AG09319 (cell line): ENCODE results near the gene PRKG1.

Source experiments
- DNase-seq: peaks from one replicate; pipeline ENCODE4 v3.0.0-alpha.2; 2010; ENCODE audit warnings: low read depth; ENCODE audit errors: extremely low read depth
- TF ChIP-seq, protein P1 (sequence below): IDR thresholded peaks from 2 replicates; pipeline ENCODE4 v1.5.1; 2011; ENCODE audit warnings: low read depth, mild to moderate bottlenecking, inconsistent platforms, low read length, moderate library complexity

Gene PRKG1

DNA sequence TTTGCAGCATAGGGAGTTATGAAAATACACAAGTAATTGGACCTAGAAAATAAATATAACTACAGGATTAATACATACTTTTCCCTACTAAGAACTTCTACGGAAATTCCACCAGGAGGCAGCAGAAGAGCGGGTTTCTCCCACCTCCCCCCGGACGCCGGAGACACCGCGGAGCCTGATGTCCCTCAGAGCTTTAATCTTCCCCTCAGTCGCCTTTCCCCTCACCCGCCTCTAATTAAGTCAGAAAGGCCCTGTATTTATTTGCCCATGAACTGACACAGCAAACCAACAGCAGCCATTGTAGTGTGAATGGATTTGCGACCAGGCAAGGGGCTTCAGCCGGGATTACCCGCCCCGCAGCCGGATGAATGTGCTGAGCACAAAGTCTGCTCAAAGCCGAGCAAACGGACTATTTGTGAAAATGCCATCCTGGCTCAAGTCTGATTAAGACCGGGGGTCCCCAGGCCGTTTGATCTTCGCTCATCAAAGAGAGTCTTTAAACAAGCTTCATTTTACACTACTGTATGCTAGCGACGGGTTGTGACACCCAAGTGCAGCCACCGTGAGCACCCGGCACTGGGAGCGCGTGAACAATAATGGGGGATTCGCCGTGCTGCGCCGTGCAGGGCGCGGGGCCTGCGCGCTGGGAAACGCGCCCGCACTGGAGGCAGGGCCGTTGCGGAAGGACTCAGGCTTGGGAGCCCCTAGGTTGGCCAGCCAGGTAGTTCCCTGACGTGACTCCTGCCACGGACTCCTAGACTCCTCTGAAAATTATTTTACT is 1234.2 kb downstream of the PRKG1 start:
- DNase-seq = peak; percentile 54
- TF ChIP-seq, protein P1, sequence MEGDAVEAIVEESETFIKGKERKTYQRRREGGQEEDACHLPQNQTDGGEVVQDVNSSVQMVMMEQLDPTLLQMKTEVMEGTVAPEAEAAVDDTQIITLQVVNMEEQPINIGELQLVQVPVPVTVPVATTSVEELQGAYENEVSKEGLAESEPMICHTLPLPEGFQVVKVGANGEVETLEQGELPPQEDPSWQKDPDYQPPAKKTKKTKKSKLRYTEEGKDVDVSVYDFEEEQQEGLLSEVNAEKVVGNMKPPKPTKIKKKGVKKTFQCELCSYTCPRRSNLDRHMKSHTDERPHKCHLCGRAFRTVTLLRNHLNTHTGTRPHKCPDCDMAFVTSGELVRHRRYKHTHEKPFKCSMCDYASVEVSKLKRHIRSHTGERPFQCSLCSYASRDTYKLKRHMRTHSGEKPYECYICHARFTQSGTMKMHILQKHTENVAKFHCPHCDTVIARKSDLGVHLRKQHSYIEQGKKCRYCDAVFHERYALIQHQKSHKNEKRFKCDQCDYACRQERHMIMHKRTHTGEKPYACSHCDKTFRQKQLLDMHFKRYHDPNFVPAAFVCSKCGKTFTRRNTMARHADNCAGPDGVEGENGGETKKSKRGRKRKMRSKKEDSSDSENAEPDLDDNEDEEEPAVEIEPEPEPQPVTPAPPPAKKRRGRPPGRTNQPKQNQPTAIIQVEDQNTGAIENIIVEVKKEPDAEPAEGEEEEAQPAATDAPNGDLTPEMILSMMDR = peak; percentile 69

DNA sequence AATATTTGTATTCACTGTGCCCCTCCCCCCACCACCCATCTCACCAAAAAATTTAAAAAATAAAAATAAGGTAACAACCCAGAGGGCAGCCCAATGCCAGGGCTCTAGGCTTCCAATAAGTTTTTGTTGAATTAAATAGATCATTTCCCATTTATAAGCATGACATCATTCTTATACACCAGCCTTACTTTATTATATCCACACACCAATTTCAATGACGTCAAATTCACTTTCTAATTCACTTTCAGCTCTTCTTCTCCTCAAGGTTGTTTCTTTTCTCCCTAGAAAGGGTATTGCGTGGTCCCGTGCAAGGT is 1238.6 kb downstream of the PRKG1 start:
- DNase-seq = no peak
- TF ChIP-seq, protein P1 = no peak

DNA sequence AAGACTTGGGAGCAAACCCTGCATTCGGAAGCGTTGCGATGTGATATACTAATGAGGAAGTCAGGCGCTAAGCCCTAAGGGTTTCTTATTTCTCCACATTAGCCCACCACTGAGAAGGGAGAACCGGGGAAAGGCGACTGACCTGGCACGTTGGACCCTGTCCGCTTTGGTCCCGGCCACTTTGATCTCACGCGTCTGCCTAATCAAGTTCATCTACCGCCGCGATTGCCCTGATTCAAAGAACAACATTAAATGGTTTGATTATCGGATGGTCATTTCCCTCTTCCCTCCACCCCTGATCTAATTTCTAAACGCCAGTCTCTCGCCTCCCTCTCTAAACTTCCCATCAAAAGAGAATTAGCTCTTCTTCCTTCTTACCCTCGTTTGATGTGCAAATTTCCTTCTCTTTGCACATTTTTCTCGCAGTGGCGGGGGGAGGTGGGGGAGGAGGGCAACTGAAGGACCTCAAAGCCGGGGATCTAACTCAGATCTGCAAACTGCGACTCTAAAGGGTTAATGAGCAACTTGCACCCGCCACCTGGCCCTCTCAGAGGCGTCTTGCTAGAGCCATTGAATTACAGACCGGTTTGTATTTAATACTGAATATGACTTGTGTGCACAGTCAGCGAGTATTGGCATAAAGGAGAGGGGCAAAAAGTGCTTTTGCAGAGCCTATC is 1239.1 kb downstream of the PRKG1 start:
- DNase-seq = no peak
- TF ChIP-seq, protein P1 = no peak

DNA sequence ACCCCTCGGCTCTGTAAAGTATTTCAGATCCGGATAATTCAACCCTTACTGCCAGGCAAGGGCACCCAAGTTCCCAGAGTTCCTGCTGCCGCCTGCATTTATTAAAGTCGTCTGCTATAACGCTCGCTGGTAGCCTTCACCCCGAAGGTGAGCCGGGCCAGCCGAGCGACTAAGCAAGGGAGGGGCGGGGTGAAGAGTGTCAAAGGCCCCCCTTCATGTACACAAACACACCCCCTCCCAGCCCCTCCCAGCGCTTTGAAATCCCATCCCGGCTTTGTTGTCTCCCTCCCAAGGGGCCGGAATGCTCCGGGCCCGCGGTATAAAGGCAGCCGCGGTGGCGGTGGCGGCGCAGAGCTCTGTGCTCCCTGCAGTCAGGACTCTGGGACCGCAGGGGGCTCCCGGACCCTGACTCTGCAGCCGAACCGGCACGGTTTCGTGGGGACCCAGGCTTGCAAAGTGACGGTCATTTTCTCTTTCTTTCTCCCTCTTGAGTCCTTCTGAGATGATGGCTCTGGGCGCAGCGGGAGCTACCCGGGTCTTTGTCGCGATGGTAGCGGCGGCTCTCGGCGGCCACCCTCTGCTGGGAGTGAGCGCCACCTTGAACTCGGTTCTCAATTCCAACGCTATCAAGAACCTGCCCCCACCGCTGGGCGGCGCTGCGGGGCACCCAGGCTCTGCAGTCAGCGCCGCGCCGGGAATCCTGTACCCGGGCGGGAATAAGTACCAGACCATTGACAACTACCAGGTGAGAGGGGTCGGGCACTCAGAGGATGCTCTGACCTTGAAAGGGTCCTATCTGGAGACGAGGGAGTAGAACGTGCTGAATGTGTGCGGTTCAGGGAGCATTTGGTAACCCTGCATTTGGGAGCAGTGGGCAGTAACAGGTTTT is 1239.9 kb downstream of the PRKG1 start, which contains the start of gene DKK1:
Gene DKK1, plus strand, starts transcription at position 349 of the 889 bp plus-strand sequence. Its CDS starts 154 bp downstream, at position 503.
- peak; percentile 43 for DNase-seq

DNA sequence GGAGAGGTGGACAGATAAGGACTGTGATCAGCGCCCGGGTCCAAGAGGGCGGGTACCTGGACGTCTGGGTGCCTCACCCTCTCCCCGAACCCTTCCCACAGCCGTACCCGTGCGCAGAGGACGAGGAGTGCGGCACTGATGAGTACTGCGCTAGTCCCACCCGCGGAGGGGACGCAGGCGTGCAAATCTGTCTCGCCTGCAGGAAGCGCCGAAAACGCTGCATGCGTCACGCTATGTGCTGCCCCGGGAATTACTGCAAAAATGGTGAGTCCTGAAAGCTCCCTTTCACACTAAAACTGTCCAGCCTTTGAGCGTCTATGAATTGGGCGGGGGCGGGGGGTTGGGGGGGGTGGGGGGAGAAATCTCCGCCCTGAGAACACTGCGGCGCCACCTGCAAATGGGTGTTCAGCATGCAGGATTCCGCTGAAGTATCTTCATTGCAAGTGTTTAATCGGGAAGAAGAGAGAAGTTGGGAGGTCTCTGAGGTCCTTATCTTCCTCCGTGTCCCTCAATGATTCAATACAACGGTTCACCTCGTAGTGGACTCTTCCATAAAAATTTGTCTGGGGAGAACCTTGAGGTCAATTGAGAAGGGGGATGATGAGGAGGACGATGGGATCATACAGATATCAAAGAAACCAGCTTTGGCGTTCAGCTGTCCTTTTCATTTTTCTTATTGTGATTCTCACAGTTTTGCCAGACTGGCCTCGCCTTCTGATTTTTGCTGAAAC is 1240.7 kb downstream of the PRKG1 start:
- no peak for DNase-seq
- TF ChIP-seq, protein P1 = no peak

More for the DNA sequence above, 1239.9 kb downstream of the PRKG1 start, which contains the start of gene DKK1:
- TF ChIP-seq, protein P1 = peak; percentile 93

DNA sequence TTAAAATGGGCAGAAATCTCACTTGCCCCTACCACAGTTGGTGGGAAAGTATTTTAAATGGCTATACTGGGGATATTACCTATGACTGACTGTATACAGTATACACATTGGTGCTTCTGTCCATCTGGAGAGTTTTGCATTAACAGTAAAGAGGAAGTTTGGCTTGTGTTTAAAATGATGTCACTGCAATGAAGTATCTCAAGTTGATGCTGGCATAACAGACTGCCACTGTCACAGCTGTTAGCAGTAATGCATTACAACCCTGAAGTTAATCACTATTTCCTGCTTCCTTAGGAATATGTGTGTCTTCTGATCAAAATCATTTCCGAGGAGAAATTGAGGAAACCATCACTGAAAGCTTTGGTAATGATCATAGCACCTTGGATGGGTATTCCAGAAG is 1241.7 kb downstream of the PRKG1 start:
- TF ChIP-seq, protein P1 = no peak
- DNase-seq = no peak
